Peyer's patch (tissue), 4 donors: ENCODE data around the gene TRMT11. TPM values are rescaled to one million over a fixed set of nuclear protein-coding genes. Genes with fewer than 3 reads are reported as not detected.

Experiments used
- DNase-seq, 3 donors: peaks; one replicate each; pipeline ENCODE4 v3.0.0-alpha.2; 2017 to 2019
- H3K27ac ChIP-seq, 4 donors: fragments of 200-600 bp; sonication (generic); one replicate each; pipeline ENCODE4 v1.5.1; 2016 to 2019
- H3K27me3 ChIP-seq, 2 donors: fragments of 200-600 bp; sonication (generic); one replicate each; pipeline ENCODE4 v1.5.1; 2019
- H3K36me3 ChIP-seq, 3 donors: fragments of 200-600 bp; sonication (generic); one replicate each; pipeline ENCODE4 v1.5.1; 2016 to 2019
- H3K4me1 ChIP-seq, 4 donors: fragments of 200-600 bp; sonication (generic); one replicate each; pipeline ENCODE4 v1.5.1; 2016 to 2019
- H3K4me3 ChIP-seq, 4 donors: fragments of 200-600 bp; sonication (generic); 1 replicate in 3 of 4; 2 replicates in 1 of 4; pipeline ENCODE4 v1.5.1; 2016 to 2019; ENCODE audit warnings: mild to moderate bottlenecking in 1 of 4
- H3K9me3 ChIP-seq, 4 donors: fragments of 200-600 bp; sonication (generic); one replicate each; pipeline ENCODE4 v1.5.1; 2016 to 2019; ENCODE audit warnings: mild to moderate bottlenecking in 1 of 4
- POLR2A ChIP-seq, 2 donors: fragments of 450-650 bp; IDR thresholded peaks; one replicate each; pipeline ENCODE4 v1.5.1; 2017; ENCODE audit warnings: antibody characterized with exemption in 2 of 2, mild to moderate bottlenecking in 2 of 2, moderate library complexity in 2 of 2
- total RNA-seq, 4 donors: library from RNA; depleted of rRNA; stranded (reverse); fragments of >200 nt; gene quantifications; one replicate each; pipeline ENCODE4 v1.1.0, GENCODE V29; 2016
- TF ChIP-seq, protein P1 (sequence below), 6 experiments: fragments of 450-650 bp in 4 of 6; fragments of 200-600 bp in 2 of 6; sonication (generic) in 1 of 6; IDR thresholded peaks; one replicate each; pipeline ENCODE4 v1.5.1; 2017 to 2019; ENCODE audit warnings: antibody characterized with exemption in 6 of 6, mild to moderate bottlenecking in 3 of 6, moderate library complexity in 1 of 6

The TRMT11 gene
- 10 to 100 TPM; 36.6 to 60.2 (median 51.2) TPM for total RNA-seq

DNA sequence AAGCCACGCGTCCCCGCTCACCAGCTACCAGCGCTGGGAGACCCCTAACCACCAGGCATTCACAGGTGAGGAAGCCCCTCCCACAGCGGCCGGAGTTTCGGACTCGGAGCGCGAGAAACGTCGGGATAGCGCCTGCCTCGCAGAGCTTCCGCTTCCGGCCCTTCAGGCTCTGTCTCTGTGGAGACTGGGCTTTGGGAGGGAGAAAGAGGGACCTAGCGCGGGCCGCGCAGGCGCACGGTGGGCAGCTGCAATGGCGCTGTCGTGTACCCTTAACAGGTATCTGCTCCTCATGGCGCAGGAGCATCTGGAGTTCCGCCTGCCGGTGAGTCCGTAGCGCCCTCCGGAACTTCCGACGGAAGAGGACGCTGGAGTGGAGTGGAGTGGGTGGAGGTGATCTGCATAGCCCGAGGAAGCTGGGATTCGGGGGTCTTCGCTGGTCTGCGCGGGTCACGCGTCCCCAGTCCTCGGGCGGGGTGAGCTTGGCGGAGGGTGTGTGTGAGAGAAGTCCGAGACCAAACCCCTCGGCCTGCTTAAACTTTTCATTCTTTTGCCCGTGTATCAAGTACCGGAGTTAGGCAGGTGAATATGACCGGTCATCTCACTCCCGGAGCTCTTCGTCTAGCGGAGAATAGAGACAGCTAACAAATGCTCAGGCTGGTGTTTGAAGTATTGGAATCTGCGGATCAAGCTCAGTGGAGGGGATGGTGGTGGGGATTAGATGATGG, at the start of gene TRMT11:
TRMT11 (plus strand) TSS at position 240 of the 725 bp plus-strand sequence; CDS start at position 251, 11 bp downstream.
- TF ChIP-seq POLR2A (IDR thresholded peaks at IDR 0.05) = peak; percentile 74 to 76
- TF ChIP-seq, protein P1, sequence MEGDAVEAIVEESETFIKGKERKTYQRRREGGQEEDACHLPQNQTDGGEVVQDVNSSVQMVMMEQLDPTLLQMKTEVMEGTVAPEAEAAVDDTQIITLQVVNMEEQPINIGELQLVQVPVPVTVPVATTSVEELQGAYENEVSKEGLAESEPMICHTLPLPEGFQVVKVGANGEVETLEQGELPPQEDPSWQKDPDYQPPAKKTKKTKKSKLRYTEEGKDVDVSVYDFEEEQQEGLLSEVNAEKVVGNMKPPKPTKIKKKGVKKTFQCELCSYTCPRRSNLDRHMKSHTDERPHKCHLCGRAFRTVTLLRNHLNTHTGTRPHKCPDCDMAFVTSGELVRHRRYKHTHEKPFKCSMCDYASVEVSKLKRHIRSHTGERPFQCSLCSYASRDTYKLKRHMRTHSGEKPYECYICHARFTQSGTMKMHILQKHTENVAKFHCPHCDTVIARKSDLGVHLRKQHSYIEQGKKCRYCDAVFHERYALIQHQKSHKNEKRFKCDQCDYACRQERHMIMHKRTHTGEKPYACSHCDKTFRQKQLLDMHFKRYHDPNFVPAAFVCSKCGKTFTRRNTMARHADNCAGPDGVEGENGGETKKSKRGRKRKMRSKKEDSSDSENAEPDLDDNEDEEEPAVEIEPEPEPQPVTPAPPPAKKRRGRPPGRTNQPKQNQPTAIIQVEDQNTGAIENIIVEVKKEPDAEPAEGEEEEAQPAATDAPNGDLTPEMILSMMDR (IDR thresholded peaks at IDR 0.05) = peak in 4 of 6 experiments; percentile 2 to 30 (median 14)
- peaks cover 0 to 40% (median 2%) of the 10 kb centered on the region in 4 donors for H3K4me1 ChIP-seq
- no peaks in the 10 kb centered on the region for H3K9me3 ChIP-seq
- H3K36me3 ChIP-seq = no peaks in the 10 kb centered on the region
- peak within 1 kb of the TSS; percentile 67 to 90 (median 73) for H3K4me3 ChIP-seq
- H3K27me3 ChIP-seq = no peaks in the 10 kb centered on the region
- peak; percentile 75 to 93 (median 88) for DNase-seq
- H3K27ac ChIP-seq = peak within 1 kb of the TSS; percentile 77 to 89 (median 80)

DNA sequence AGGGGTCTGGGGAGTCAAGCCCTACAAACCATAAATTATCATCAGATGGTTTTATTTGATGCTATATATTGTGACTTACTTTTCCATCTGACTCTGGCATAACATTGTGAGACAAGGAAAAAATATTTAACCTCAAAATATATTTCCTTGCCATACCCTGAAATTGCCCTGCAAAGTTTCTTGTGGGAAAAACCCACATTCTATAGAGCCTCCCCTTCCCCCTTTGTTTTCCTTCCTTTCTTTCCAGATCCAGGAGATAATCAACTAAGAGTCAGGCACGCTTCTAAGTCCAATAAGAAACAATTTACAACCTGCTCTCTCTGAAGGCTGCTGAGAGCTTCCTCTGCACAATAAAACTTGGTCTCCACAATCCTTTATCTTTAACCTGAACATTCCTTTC, 47.3 kb upstream of the TRMT11 start:
- Histone ChIP-seq H3K9me3 (no peaks in the 10 kb centered on the region), H3K27ac (no peak overlapping the region), H3K4me3 (no peak overlapping the region), H3K27me3 (no peaks in the 10 kb centered on the region), H3K4me1 (peaks cover 0 to 13% (median 6%) of the 10 kb centered on the region in 4 donors), H3K36me3 (no peaks in the 10 kb centered on the region)
- TF ChIP-seq POLR2A (IDR thresholded peaks at IDR 0.05) = no peak
- DNase-seq = no peak

DNA sequence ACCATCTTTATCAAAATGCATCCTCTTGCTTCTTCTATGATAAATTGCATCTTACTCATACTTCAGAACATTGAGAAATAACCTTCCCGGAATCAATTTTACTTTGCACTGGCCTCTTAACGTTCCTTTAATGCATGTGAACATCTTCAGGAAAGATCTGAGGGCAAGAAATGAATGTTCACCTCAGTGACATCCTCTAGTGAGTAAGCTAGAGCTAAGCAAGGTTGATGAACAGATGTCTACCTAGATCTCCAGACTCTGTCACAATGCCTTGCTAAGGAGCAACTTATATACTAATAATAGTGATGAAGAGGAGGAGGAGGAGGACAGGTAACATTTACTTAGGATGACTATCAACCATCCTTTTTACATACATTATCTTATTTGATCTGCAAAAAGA, 46.5 kb upstream of the TRMT11 start:
- peaks cover 0 to 19% (median 6%) of the 10 kb centered on the region in 4 donors for H3K4me1 ChIP-seq
- DNase-seq = no peak

DNA sequence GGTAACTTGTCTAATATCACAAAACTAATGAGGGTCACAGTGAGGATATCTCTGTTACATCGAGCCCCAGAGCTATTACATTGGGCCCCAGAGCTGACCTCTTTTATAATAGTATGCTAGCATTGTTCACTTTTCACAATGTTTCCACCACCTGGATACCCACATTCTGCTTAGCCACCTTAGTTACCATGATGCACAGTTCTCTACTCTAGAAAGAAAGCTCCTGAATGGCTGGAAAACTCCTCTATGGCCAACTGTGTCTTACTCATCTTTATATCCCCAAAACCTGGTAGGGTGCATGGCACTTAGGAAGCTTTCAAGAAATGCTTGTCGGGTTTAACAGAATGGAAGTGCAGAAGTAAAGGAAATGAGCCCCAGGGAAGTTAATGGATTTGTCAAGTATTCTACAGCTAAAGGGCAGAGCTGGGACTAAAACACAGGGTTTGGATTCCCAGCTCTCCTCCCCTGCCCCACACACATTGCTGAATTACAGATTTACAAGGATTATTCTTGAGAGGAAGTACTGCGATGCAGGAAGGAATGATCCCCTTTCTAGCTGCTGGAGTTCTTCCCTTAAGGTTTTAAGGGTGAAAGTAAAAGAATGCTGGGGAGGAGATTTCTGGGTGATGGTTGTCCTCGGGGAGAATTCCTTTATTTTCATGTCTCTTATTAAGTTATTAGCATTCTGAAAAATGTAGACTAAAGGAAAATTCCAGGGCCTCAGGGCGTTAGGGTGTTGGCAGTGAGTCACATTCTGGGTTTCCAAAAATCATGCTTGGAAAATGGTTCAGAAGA, 45.9 kb upstream of the TRMT11 start:
- no peak for TF ChIP-seq POLR2A (IDR thresholded peaks at IDR 0.05)
- TF ChIP-seq, protein P1 (IDR thresholded peaks at IDR 0.05) = no peak
- no peaks in the 10 kb centered on the region for H3K9me3 ChIP-seq
- no peak for DNase-seq
- no peaks in the 10 kb centered on the region for H3K27me3 ChIP-seq
- H3K4me3 ChIP-seq = no peak overlapping the region
- H3K36me3 ChIP-seq = no peaks in the 10 kb centered on the region
- H3K27ac ChIP-seq = no peak overlapping the region
- H3K4me1 ChIP-seq = peaks cover 0 to 26% (median 7%) of the 10 kb centered on the region in 4 donors

More for the DNA sequence above, 46.5 kb upstream of the TRMT11 start:
- no peaks in the 10 kb centered on the region for H3K9me3 ChIP-seq
- no peaks in the 10 kb centered on the region for H3K36me3 ChIP-seq
- TF ChIP-seq, protein P1 (IDR thresholded peaks at IDR 0.05) = no peak
- no peak for TF ChIP-seq POLR2A (IDR thresholded peaks at IDR 0.05)
- no peak overlapping the region for H3K27ac ChIP-seq
- H3K27me3 ChIP-seq = no peaks in the 10 kb centered on the region
- no peak overlapping the region for H3K4me3 ChIP-seq

DNA sequence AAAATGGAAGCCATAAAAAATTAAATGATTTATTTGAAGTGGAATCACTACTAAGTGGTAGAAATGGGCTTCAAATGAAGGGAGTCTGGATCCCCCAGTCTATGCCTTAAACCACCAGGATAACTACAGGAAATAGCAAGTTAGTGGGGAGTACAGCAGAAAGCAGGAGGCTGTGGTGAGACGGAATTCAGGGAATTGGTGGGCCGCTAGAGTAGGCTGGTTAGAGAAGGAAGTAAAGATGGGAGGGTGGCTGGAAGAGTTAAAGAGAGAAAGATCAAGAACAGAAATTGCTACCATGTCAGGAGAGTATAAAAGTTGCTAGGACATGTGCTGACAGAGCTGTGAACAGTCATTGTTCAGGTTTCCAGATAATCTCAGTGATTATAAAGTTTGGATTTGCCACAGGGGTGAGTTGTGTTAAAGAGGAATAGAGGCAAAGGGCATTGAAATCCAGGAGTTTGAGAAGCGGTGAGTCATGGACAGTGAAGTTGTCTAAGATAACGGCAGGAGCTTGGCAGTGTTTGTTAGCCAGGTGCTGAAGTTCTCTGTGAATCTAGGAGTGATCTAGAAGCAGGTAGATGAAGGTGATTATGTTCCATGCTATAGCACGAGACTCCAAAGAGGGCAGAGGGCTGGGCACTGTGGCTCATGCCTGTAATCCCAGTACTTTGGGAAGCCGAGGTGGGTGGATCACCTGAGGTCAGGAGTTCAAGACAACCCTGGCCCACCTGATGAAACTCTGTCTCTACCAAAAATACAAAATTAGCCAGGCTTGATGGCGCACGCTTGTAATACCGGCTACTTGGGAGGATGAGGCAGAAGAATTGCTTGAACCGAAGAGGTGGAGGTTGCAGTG, 43.4 kb upstream of the TRMT11 start:
- H3K4me3 ChIP-seq = no peak overlapping the region
- peak overlapping the region in 3 of 4 donors; percentile 48 to 92 (median 85) for H3K27ac ChIP-seq
- no peaks in the 10 kb centered on the region for H3K9me3 ChIP-seq
- TF ChIP-seq, protein P1 (IDR thresholded peaks at IDR 0.05) = no peak
- no peak for TF ChIP-seq POLR2A (IDR thresholded peaks at IDR 0.05)
- H3K4me1 ChIP-seq = peaks cover 0 to 38% (median 8%) of the 10 kb centered on the region in 4 donors
- no peaks in the 10 kb centered on the region for H3K27me3 ChIP-seq
- no peaks in the 10 kb centered on the region for H3K36me3 ChIP-seq
- peak in 1 of 3 donors; percentile 74 for DNase-seq
